HEK293T (cell line): Measurements from ENCODE around the gene REEP2.

Experiments
- BHLHE40 ChIP-seq: fragments of 450-650 bp; IDR thresholded peaks from 2 replicates; pipeline ENCODE4 v1.6.1; 2016; ENCODE audit warnings: mild to moderate bottlenecking, moderate library complexity, borderline replicate concordance
- CTBP1 ChIP-seq: fragments of 450-650 bp; IDR thresholded peaks from 2 replicates; pipeline ENCODE4 v1.6.1; 2016; ENCODE audit warnings: borderline replicate concordance
- TARDBP ChIP-seq: fragments of 450-650 bp; IDR thresholded peaks from 2 replicates; pipeline ENCODE4 v1.6.1; 2016

GRCh38 chr5:138435943-138436342, 2.9 kb upstream of the REEP2 start:
- TF ChIP-seq TARDBP (no peak), CTBP1 (no peak), BHLHE40 (no peak)
